Left ventricle myocardium inferior (tissue), 1 donor: Measurements from ENCODE around the gene ROR1. TPM values are rescaled to one million over a fixed set of nuclear protein-coding genes. Genes with fewer than 3 reads are reported as not detected.

Experiments used
- DNase-seq: peaks from one replicate; pipeline ENCODE4 v3.0.0-alpha.2; 2020
- H3K27ac ChIP-seq: fragments of 200-600 bp; replicated peaks from 2 replicates; pipeline ENCODE4 v1.8.0; 2021
- H3K27me3 ChIP-seq: fragments of 200-600 bp; 2 replicates; pipeline ENCODE4 v1.8.0; 2021; ENCODE audit warnings: low read depth
- H3K36me3 ChIP-seq: fragments of 200-600 bp; 2 replicates; pipeline ENCODE4 v1.8.0; 2021
- H3K4me1 ChIP-seq: fragments of 200-600 bp; 2 replicates; pipeline ENCODE4 v1.8.0; 2021
- H3K4me3 ChIP-seq: fragments of 200-600 bp; 2 replicates; pipeline ENCODE4 v1.8.0; 2021; ENCODE audit warnings: mild to moderate bottlenecking, moderate library complexity
- H3K9me3 ChIP-seq: fragments of 200-600 bp; replicated peaks from 2 replicates; pipeline ENCODE4 v1.8.0; 2021
- CTCF ChIP-seq: fragments of 200-600 bp; IDR thresholded peaks from 2 replicates; pipeline ENCODE4 v1.8.0; 2021; ENCODE audit warnings: antibody characterized with exemption, mild to moderate bottlenecking, borderline replicate concordance
- intact Hi-C: fragments of 100-400 bp; cut with micrococcal nuclease; formaldehyde crosslinking; loops from one replicate; pipeline ENCODE4 v1.11.0; 2022
- total RNA-seq: library from RNA; stranded (reverse); fragmentation: NEBNext Ultra II Directional; extraction: Animal tissue kit (Norgen Biotek cat#: 25700); gene quantifications from one replicate; pipeline ENCODE4 v1.2.1, GENCODE V29; 2021
- donor health status: DM: no; HTN: yes; CAD: no; lungs with severe emphysema.

ROR1 gene
- total RNA-seq, 1 donor from 2014 or later: 14.0 TPM

GRCh38 chr1:63836374-63836773 lies 62.6 kb downstream of the ROR1 start:
- DNase-seq: no peak
- H3K4me1 ChIP-seq: peaks cover 41% of the 10 kb centered on the region
- intact Hi-C loops: no loop called here
- H3K9me3 ChIP-seq: no peaks in the 10 kb centered on the region
- no peak overlapping the region for H3K4me3 ChIP-seq
- TF ChIP-seq CTCF: no peak
- no peaks in the 10 kb centered on the region for H3K27me3 ChIP-seq
- H3K27ac ChIP-seq: no peak overlapping the region
- no peaks in the 10 kb centered on the region for H3K36me3 ChIP-seq

DNA sequence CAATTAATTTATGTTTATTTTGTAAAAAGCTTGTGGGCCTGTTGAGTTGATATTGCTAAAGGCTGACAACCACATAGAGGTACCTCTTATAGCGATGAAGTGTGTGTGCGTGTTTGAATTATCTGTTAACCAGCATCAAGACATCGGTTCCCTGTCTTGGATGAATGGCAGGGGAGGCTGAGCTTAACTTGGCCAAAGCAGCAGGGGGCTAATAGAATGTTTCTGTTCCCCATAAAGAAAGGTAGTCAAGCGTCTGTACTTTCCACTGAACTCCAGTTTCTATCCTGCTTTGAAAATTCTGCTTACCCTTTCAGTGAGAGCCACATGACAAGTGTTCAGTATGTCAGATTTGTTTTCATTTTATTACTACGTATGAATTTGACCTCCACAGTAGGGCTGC lies 63.0 kb downstream of the ROR1 start:
- TF ChIP-seq CTCF: no peak
- intact Hi-C loops: no loop called here
- Histone ChIP-seq H3K4me1 (peaks cover 36% of the 10 kb centered on the region), H3K9me3 (no peaks in the 10 kb centered on the region), H3K36me3 (no peaks in the 10 kb centered on the region), H3K27me3 (no peaks in the 10 kb centered on the region), H3K4me3 (no peak overlapping the region), H3K27ac (no peak overlapping the region)
- no peak for DNase-seq

DNA sequence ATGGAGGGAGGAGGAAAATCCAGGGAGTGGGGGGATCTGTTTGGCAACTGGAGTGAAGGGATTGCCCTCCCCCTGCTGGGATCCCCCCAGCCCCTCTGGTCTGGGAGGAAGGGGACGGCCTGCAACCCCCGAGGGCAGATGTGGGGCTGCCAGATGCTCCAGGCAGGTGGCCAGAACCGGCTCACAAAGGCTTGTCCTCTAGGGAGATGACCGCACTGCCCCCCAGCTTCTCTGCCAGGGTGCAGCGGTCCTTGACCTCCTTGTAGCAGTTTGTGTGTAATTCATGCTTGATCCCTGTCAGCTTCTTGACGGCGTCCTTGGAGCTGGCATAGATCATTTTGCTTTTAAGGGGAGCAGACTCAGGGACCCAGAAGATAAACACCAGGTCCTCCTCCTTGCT lies 69.2 kb downstream of the ROR1 start:
- no peak for DNase-seq
- no peaks in the 10 kb centered on the region for H3K27me3 ChIP-seq
- TF ChIP-seq CTCF: no peak

DNA sequence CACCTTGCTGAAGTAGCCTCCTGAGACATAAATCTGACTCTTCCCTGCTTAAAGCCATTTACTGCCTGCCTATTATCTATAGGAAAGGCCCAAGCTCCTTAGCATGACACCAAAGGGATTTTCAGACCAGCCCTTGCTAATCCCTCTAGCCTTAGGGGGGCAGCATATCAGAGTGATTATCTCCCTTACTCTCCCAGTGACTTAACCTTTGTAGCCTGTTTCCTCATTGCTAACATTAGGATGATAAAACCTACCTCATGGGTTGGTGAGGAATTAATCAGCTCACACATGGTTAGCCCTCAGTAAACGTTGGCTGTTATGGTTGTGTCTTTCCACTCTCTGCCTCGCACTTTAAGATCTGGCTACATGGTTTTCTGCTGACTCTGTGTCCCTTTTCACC lies 70.1 kb downstream of the ROR1 start:
- intact Hi-C loops: no loop called here
- no peaks in the 10 kb centered on the region for H3K36me3 ChIP-seq
- no peak for DNase-seq

More for the DNA sequence above, 69.2 kb downstream of the ROR1 start:
- no peak overlapping the region for H3K27ac ChIP-seq
- H3K4me1 ChIP-seq: peaks cover 16% of the 10 kb centered on the region
- H3K4me3 ChIP-seq: no peak overlapping the region
- intact Hi-C loops: no loop called here
- no peaks in the 10 kb centered on the region for H3K9me3 ChIP-seq
- H3K36me3 ChIP-seq: no peaks in the 10 kb centered on the region

GRCh38 chr1:63845346-63845745 lies 71.5 kb downstream of the ROR1 start:
- H3K27me3 ChIP-seq: no peaks in the 10 kb centered on the region
- no peaks in the 10 kb centered on the region for H3K9me3 ChIP-seq
- DNase-seq: no peak
- intact Hi-C loops: no loop called here
- no peaks in the 10 kb centered on the region for H3K36me3 ChIP-seq
- TF ChIP-seq CTCF: no peak
- no peak overlapping the region for H3K4me3 ChIP-seq
- H3K27ac ChIP-seq: no peak overlapping the region
- peaks cover 22% of the 10 kb centered on the region for H3K4me1 ChIP-seq

More for the DNA sequence above, 70.1 kb downstream of the ROR1 start:
- peaks cover 16% of the 10 kb centered on the region for H3K4me1 ChIP-seq
- no peaks in the 10 kb centered on the region for H3K9me3 ChIP-seq
- no peak overlapping the region for H3K27ac ChIP-seq
- no peaks in the 10 kb centered on the region for H3K27me3 ChIP-seq
- no peak for TF ChIP-seq CTCF
- no peak overlapping the region for H3K4me3 ChIP-seq
